Suprapubic skin (tissue), 4 donors: ENCODE data around the gene ARID5B. TPM values are rescaled to one million over a fixed set of nuclear protein-coding genes. Genes with fewer than 3 reads are reported as not detected.
"Not testable (repeated sequence)": the region's sequence is repeated elsewhere in the genome, so short reads cannot be mapped to it uniquely, and the experiment has no call there.

Experiments
- DNase-seq, 2 donors: peaks; one replicate each; pipeline ENCODE4 v3.0.0-alpha.2; 2019; ENCODE audit warnings: low spot score in 2 of 2
- H3K27ac ChIP-seq: fragments of 200-600 bp; sonication (generic); one replicate; pipeline ENCODE4 v1.5.1; 2019
- H3K27me3 ChIP-seq: fragments of 200-600 bp; sonication (generic); one replicate; pipeline ENCODE4 v1.5.1; 2019
- H3K36me3 ChIP-seq: fragments of 200-600 bp; sonication (generic); one replicate; pipeline ENCODE4 v1.5.1; 2019
- H3K4me1 ChIP-seq: fragments of 200-600 bp; sonication (generic); one replicate; pipeline ENCODE4 v1.5.1; 2019
- H3K4me3 ChIP-seq: fragments of 200-600 bp; sonication (generic); one replicate; pipeline ENCODE4 v1.5.1; 2019; ENCODE audit warnings: mild to moderate bottlenecking
- H3K9me3 ChIP-seq: fragments of 200-600 bp; sonication (generic); one replicate; pipeline ENCODE4 v1.5.1; 2019
- EP300 ChIP-seq: sonication (generic); formaldehyde crosslinking; IDR thresholded peaks from one replicate; pipeline ENCODE4 v1.6.1; 2017; ENCODE audit warnings: antibody characterized with exemption
- POLR2A ChIP-seq, 2 donors: fragments of 450-650 bp; IDR thresholded peaks; one replicate each; pipeline ENCODE4 v1.6.1; 2017; ENCODE audit warnings: antibody characterized with exemption in 2 of 2, mild to moderate bottlenecking in 2 of 2, moderate library complexity in 2 of 2
- POLR2AphosphoS5 ChIP-seq, 3 donors: sonication (generic); formaldehyde crosslinking; IDR thresholded peaks; one replicate each; pipeline ENCODE4 v1.6.1; 2017; ENCODE audit warnings: antibody characterized with exemption in 3 of 3
- WGBS: methylation state at CpG from one replicate; pipeline ENCODE4 v1.1.5; 2018; 5-methylcytosine and 5-hydroxymethylcytosine counted together
- total RNA-seq, 4 donors: library from RNA; depleted of rRNA; stranded (reverse); fragments of >200 nt; gene quantifications; one replicate each; pipeline ENCODE4 v1.1.0, GENCODE V29; 2016
- TF ChIP-seq, protein P1 (sequence below), 2 donors: fragments of 200-600 bp in 1 of 2; fragments of 450-650 bp in 1 of 2; sonication (generic) in 1 of 2; IDR thresholded peaks; one replicate each; pipeline ENCODE4 v1.5.1; 2016 to 2019; ENCODE audit warnings: antibody characterized with exemption in 2 of 2, mild to moderate bottlenecking in 1 of 2, moderate library complexity in 1 of 2

ARID5B gene
- total RNA-seq, 4 donors from 2014 or later, result 45.4 to 75.2 (median 71.9) TPM

- 81% methylated on average over 8 of the region's 8 CpGs for WGBS
- DNase-seq, result no peak
- TF ChIP-seq, protein P1, sequence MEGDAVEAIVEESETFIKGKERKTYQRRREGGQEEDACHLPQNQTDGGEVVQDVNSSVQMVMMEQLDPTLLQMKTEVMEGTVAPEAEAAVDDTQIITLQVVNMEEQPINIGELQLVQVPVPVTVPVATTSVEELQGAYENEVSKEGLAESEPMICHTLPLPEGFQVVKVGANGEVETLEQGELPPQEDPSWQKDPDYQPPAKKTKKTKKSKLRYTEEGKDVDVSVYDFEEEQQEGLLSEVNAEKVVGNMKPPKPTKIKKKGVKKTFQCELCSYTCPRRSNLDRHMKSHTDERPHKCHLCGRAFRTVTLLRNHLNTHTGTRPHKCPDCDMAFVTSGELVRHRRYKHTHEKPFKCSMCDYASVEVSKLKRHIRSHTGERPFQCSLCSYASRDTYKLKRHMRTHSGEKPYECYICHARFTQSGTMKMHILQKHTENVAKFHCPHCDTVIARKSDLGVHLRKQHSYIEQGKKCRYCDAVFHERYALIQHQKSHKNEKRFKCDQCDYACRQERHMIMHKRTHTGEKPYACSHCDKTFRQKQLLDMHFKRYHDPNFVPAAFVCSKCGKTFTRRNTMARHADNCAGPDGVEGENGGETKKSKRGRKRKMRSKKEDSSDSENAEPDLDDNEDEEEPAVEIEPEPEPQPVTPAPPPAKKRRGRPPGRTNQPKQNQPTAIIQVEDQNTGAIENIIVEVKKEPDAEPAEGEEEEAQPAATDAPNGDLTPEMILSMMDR (IDR thresholded peaks at IDR 0.05), result no peak
- no peak overlapping the region for H3K4me3 ChIP-seq
- no peaks in the 10 kb centered on the region for H3K9me3 ChIP-seq
- no peaks in the 10 kb centered on the region for H3K4me1 ChIP-seq
- no peaks in the 10 kb centered on the region for H3K36me3 ChIP-seq
- no peaks in the 10 kb centered on the region for H3K27me3 ChIP-seq
- H3K27ac ChIP-seq, result no peak overlapping the region
Measured at GRCh38 chr10:61860964-61861758, 40.3 kb upstream of the ARID5B start.

DNA sequence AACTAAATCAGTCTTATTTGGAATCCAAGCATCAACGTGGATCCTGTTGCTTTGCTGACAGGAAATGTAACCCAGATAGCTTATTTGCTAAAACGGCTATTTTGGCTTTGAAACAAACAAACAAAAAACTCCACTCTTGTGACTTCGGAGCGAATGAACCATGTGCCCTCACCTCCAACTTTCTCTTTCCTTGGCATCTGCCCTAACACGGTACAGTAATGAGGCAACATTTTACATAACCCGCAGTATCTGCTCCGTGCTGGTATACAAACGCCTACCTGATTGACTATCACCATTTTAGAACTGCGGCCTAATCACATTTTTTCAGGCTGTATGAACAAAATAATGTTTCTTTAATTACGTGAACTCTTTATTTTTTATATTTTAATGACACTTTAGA lies 37.5 kb upstream of the ARID5B start:
- no peaks in the 10 kb centered on the region for H3K27me3 ChIP-seq
- 84% methylated on average over 10 of the region's 10 CpGs for WGBS
- TF ChIP-seq, protein P1 (IDR thresholded peaks at IDR 0.05), result no peak
- TF ChIP-seq EP300 (no peak), POLR2AphosphoS5 (IDR thresholded peaks at IDR 0.05) (no peak), POLR2A (IDR thresholded peaks at IDR 0.05) (no peak)

DNA sequence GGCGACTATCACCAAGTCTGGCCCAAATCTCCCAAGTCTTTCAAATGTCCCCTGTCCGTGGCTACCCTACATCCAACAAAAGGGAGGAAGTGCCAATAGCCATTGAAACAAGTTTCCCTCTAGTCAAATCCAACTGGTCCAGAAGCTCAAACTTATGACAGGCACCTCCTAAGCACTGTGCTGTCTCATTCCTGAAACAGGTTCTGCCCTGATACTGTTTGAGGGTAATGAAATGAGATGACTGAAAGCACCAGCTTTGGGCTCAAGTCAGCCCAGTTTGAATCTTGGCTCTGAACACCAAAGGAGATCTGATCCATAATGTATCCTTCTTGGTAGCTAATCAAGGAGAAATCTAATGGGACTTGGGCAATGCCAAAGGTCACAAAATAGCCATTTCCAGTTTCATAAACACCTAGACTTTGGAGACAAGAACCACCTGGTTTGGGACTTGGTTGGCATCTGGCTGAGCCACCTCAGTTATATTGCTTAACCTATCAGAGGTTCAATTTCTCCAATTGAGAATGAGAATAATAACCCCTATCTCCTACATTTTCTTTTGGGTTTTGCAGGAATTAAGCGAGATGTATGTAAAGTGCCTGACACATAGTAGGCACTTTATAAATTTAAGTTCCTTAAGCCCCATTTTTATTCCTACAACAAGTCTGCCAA lies 34.7 kb upstream of the ARID5B start:
- DNase-seq, result no peak
- H3K27ac ChIP-seq, result peak overlapping the region; percentile 4
- no peaks in the 10 kb centered on the region for H3K9me3 ChIP-seq
- peak overlapping the region; percentile 52 for H3K4me3 ChIP-seq
- H3K4me1 ChIP-seq, result peaks cover 3% of the 10 kb centered on the region
- no peaks in the 10 kb centered on the region for H3K27me3 ChIP-seq
- TF ChIP-seq, protein P1 (IDR thresholded peaks at IDR 0.05), result no peak
- TF ChIP-seq EP300 (no peak), POLR2A (IDR thresholded peaks at IDR 0.05) (no peak), POLR2AphosphoS5 (IDR thresholded peaks at IDR 0.05) (no peak)
- WGBS, result 80% methylated on average over 3 of the region's 3 CpGs
- no peaks in the 10 kb centered on the region for H3K36me3 ChIP-seq

More for the DNA sequence above, 37.5 kb upstream of the ARID5B start:
- Histone ChIP-seq H3K4me1 (no peaks in the 10 kb centered on the region), H3K36me3 (no peaks in the 10 kb centered on the region), H3K27ac (no peak overlapping the region), H3K4me3 (no peak overlapping the region), H3K9me3 (no peaks in the 10 kb centered on the region)
- no peak for DNase-seq

DNA sequence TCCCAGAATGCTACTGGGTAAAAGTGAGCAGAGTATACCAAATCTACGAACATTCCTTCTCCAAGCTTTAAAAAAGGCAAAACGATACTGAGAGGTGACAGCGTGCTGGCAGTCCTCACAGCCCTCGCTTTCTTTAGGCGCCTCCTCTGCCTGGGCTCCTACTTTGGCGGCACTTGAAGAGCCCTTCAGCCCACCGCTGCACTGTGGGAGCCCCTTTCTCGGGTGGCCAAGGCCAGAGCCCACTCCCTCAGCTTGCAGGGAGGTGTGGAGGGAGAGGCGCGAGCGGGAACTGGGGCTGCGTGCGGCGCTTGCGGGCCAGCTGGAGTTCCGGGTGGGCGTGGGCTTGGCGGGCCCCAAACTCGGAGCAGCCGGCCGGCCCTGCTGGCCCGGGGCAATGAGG lies 34.1 kb upstream of the ARID5B start:
- peak overlapping the region; percentile 4 for H3K27ac ChIP-seq
- not testable (repeated sequence) for H3K9me3 ChIP-seq, H3K4me1 ChIP-seq, H3K27me3 ChIP-seq, H3K36me3 ChIP-seq, DNase-seq
- peak overlapping the region; percentile 52 for H3K4me3 ChIP-seq
- 39% methylated on average over 7 of the region's 22 CpGs for WGBS

DNA sequence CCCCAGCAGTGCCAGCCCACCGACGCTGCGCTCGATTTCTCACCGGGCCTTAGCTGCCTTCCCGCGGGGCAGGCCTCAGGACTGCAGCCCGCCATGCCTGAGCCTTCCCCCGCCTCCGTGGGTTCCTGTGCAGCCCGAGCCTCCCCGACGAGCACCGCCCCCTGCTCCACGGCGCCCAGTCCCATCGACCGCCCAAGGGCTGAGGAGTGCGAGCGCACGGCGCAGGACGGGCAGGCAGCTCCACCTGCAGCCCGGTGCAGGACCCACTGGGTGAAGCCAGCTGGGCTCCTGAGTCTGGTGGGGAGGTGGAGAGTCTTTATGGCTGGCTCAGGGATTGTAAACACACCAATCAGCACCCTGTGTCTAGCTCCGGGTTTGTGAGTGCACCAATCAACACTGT lies 33.7 kb upstream of the ARID5B start:
- not testable (repeated sequence) for H3K36me3 ChIP-seq, H3K4me1 ChIP-seq, DNase-seq, H3K9me3 ChIP-seq, H3K27me3 ChIP-seq
- 40% methylated on average over 1 of the region's 25 CpGs for WGBS
- peak overlapping the region; percentile 4 for H3K27ac ChIP-seq
- H3K4me3 ChIP-seq, result peak overlapping the region; percentile 52

GRCh38 chr10:61869041-61869675 lies 32.3 kb upstream of the ARID5B start:
- no peak overlapping the region for H3K27ac ChIP-seq
- H3K4me3 ChIP-seq, result no peak overlapping the region
- no peak for TF ChIP-seq POLR2A (IDR thresholded peaks at IDR 0.05)
- TF ChIP-seq, protein P1 (IDR thresholded peaks at IDR 0.05), result no peak
- TF ChIP-seq POLR2AphosphoS5 (IDR thresholded peaks at IDR 0.05), result no peak
- no peak for TF ChIP-seq EP300
- no peaks in the 10 kb centered on the region for H3K27me3 ChIP-seq
- H3K4me1 ChIP-seq, result peaks cover 3% of the 10 kb centered on the region
- no peaks in the 10 kb centered on the region for H3K9me3 ChIP-seq
- WGBS, result 95% methylated on average over 8 of the region's 8 CpGs
- no peaks in the 10 kb centered on the region for H3K36me3 ChIP-seq
- no peak for DNase-seq
